Upper lobe of left lung (tissue), 6 donors: Measurements from ENCODE around the gene SMIM10L1. TPM values are rescaled to one million over a fixed set of nuclear protein-coding genes. Genes with fewer than 3 reads are reported as not detected.

Experiments
- ATAC-seq, 2 donors: fragments of 200-7000 bp; cut with Tn5 transposase; one replicate each; pipeline ENCODE4 v1.9.1; 2022; ENCODE audit warnings: mild to moderate bottlenecking in 2 of 2, moderate library complexity in 2 of 2; ENCODE audit not compliant: low FRiP score in 2 of 2
- DNase-seq, 2 donors: peaks; one replicate each; pipeline ENCODE4 v3.0.0-alpha.2; 2019 to 2020
- H3K27ac ChIP-seq, 4 donors: fragments of 200-600 bp; sonication (generic); one replicate each; pipeline ENCODE4 v1.5.1; 2016 to 2019
- H3K27me3 ChIP-seq, 4 donors: fragments of 200-600 bp; sonication (generic); one replicate each; pipeline ENCODE4 v1.5.1; 2017 to 2019
- H3K36me3 ChIP-seq, 4 donors: fragments of 200-600 bp; sonication (generic); one replicate each; pipeline ENCODE4 v1.5.1; 2016 to 2019
- H3K4me1 ChIP-seq, 4 donors: fragments of 200-600 bp; sonication (generic); one replicate each; pipeline ENCODE4 v1.5.1; 2018 to 2019
- H3K4me3 ChIP-seq, 4 donors: fragments of 200-600 bp; sonication (generic); one replicate each; pipeline ENCODE4 v1.5.1; 2017 to 2019; ENCODE audit warnings: mild to moderate bottlenecking in 2 of 4, moderate library complexity in 1 of 4
- H3K9me3 ChIP-seq, 4 donors: fragments of 200-600 bp; sonication (generic); one replicate each; pipeline ENCODE4 v1.5.1; 2018 to 2019
- EP300 ChIP-seq, 4 donors: sonication (generic); formaldehyde crosslinking; IDR thresholded peaks; one replicate each; pipeline ENCODE4 v1.5.1; 2017; ENCODE audit warnings: antibody characterized with exemption in 4 of 4, control low read depth in 2 of 4
- POLR2A ChIP-seq, 4 donors: fragments of 450-650 bp; IDR thresholded peaks; one replicate each; pipeline ENCODE4 v1.5.1; 2016 to 2017; ENCODE audit warnings: antibody characterized with exemption in 4 of 4, mild to moderate bottlenecking in 2 of 4
- POLR2AphosphoS5 ChIP-seq, 2 donors: sonication (generic); formaldehyde crosslinking; IDR thresholded peaks; one replicate each; pipeline ENCODE4 v1.5.1; 2017; ENCODE audit warnings: antibody characterized with exemption in 2 of 2
- WGBS, 2 donors: methylation state at CpG; one replicate each; pipeline ENCODE4 v1.1.5; 2017 to 2018; 5-methylcytosine and 5-hydroxymethylcytosine counted together
- total RNA-seq, 6 donors: library from RNA; depleted of rRNA in 4 of 6; stranded (reverse); fragments of >200 nt in 4 of 6; gene quantifications; one replicate each; pipeline versions ENCODE4 v1.1.0 to v1.2.1, GENCODE V29; 2016 to 2021
- TF ChIP-seq, protein P1 (sequence below), 6 experiments: fragments of 450-650 bp in 4 of 6; fragments of 200-600 bp in 2 of 6; sonication (generic) in 2 of 6; IDR thresholded peaks; one replicate each; pipeline ENCODE4 v1.5.1; 2016 to 2019; ENCODE audit warnings: antibody characterized with exemption in 6 of 6
- donor health status: DM: no; HTN: no; CAD: no; lungs with moderate emphysema.
- donor health status: DM: no; HTN: yes; CAD: no; lungs with severe emphysema.

Gene SMIM10L1
- total RNA-seq, 6 donors from 2014 or later = 1.3 to 9.2 (median 8.1) TPM

DNA sequence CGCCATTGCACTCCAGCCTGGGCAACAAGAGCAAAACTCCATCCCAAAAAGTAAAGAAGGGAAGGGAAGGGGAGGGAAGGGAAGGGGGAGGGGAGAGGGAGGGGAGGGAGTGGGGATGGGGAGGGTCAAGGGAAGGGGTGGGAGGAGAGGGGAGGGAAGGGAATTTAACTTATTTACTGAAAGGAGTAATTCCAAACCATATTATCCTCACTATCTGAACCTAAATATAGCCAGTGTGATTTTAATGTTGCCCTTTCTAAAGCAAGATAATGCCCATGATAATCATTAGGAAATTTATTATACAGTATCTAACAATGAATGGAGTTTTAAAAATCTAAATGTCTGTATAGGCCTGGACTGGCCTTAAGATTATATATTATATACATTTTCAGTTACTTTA is 7.3 kb downstream of the SMIM10L1 start:
- ATAC-seq = no peak
- H3K4me1 ChIP-seq = peaks cover 0 to under 1% (median 0%) of the 10 kb centered on the region in 4 donors
- H3K36me3 ChIP-seq = no peaks in the 10 kb centered on the region
- DNase-seq = no peak
- no peaks in the 10 kb centered on the region for H3K9me3 ChIP-seq
- 88 to 100% methylated on average over 1 of the region's 1 CpG for WGBS, 2 donors
- no peaks in the 10 kb centered on the region for H3K27me3 ChIP-seq
- H3K27ac ChIP-seq = no peak overlapping the region
- TF ChIP-seq POLR2A (IDR thresholded peaks at IDR 0.05) (no peak), POLR2AphosphoS5 (IDR thresholded peaks at IDR 0.05) (no peak), EP300 (IDR thresholded peaks at IDR 0.05) (no peak)
- TF ChIP-seq, protein P1, sequence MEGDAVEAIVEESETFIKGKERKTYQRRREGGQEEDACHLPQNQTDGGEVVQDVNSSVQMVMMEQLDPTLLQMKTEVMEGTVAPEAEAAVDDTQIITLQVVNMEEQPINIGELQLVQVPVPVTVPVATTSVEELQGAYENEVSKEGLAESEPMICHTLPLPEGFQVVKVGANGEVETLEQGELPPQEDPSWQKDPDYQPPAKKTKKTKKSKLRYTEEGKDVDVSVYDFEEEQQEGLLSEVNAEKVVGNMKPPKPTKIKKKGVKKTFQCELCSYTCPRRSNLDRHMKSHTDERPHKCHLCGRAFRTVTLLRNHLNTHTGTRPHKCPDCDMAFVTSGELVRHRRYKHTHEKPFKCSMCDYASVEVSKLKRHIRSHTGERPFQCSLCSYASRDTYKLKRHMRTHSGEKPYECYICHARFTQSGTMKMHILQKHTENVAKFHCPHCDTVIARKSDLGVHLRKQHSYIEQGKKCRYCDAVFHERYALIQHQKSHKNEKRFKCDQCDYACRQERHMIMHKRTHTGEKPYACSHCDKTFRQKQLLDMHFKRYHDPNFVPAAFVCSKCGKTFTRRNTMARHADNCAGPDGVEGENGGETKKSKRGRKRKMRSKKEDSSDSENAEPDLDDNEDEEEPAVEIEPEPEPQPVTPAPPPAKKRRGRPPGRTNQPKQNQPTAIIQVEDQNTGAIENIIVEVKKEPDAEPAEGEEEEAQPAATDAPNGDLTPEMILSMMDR (IDR thresholded peaks at IDR 0.05) = no peak
- no peak overlapping the region for H3K4me3 ChIP-seq

DNA sequence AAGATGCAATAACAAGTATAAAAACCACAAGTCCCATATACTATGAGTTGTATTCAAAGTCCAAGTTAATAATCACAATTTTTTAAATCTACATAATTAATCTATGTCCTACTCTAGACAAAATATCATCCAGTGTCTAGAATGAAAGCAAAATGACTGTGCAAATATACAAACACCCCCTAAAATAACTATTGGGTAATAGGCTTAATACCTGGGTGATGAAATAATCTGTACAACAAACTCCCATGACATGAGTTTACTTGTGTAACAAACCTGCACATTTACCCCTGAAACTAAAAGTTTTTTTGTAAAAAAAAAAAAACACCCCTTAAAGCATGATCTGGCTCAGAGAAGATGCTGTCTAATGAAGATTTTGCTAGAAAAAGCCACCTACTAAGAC is 11.5 kb downstream of the SMIM10L1 start:
- Histone ChIP-seq H3K9me3 (no peaks in the 10 kb centered on the region), H3K4me1 (no peaks in the 10 kb centered on the region), H3K4me3 (no peak overlapping the region), H3K36me3 (no peaks in the 10 kb centered on the region), H3K27me3 (no peaks in the 10 kb centered on the region), H3K27ac (no peak overlapping the region)
- no peak for ATAC-seq
- no peak for DNase-seq
- TF ChIP-seq EP300 (IDR thresholded peaks at IDR 0.05) = no peak
- TF ChIP-seq, protein P1 (IDR thresholded peaks at IDR 0.05) = no peak
- TF ChIP-seq POLR2A (IDR thresholded peaks at IDR 0.05) = no peak
- TF ChIP-seq POLR2AphosphoS5 (IDR thresholded peaks at IDR 0.05) = no peak

DNA sequence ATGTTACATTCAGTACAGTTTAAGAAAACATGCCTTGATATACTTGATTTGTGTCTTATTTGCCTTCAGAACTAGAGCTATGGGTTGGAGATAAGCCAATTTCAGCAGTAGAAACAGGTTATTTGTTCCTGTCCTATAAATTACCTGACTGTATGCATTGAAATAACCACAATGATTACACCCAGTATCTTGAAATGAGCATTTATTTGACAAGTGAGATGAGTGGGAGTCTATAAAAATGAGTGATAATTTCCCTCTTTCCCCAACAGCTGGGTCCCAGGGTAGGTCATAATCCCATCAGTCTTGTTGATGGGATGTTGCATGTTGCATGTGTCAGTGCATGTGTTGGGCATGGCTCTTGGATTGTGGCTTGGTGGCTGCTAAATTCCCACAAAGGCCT is 12.0 kb downstream of the SMIM10L1 start:
- Histone ChIP-seq H3K36me3 (no peaks in the 10 kb centered on the region), H3K27me3 (no peaks in the 10 kb centered on the region), H3K27ac (no peak overlapping the region), H3K4me3 (no peak overlapping the region), H3K9me3 (no peaks in the 10 kb centered on the region), H3K4me1 (no peaks in the 10 kb centered on the region)
- TF ChIP-seq POLR2AphosphoS5 (IDR thresholded peaks at IDR 0.05) (no peak), POLR2A (IDR thresholded peaks at IDR 0.05) (no peak), EP300 (IDR thresholded peaks at IDR 0.05) (no peak)
- TF ChIP-seq, protein P1 (IDR thresholded peaks at IDR 0.05) = no peak
- ATAC-seq (no peak), DNase-seq (no peak)

DNA sequence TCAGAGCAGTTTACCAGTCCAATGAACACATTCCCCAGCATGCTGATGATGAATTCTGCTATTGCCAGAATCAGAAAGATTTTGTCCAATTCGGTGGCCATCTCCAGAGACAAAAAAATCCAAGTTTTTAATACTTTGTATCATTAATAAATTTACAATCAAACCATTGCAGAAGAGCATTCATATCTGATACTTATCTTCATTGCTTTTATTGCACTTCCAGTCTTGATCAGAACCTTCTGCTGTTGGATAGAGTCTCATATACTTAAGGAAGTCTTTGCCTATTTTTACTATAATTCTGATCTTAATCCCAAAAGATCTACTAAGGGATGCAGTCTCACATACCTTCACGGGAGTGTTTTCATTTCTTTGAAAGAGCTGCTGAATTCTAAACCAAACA is 15.8 kb downstream of the SMIM10L1 start, which contains the start of gene TAS2R42:
Gene TAS2R42 (minus strand): TSS at position 101 of the 400 bp plus-strand sequence. CDS start 0 bp downstream, at position 101.
- 58 to 70% methylated on average over 2 of the region's 2 CpGs for WGBS, 2 donors
- ATAC-seq = no peak
- Histone ChIP-seq H3K4me3 (no peak within 1 kb of the TSS), H3K36me3 (no peaks in the 10 kb centered on the region), H3K4me1 (no peaks in the 10 kb centered on the region), H3K9me3 (no peaks in the 10 kb centered on the region), H3K27me3 (no peaks in the 10 kb centered on the region), H3K27ac (no peak within 1 kb of the TSS)
- TF ChIP-seq, protein P1 (IDR thresholded peaks at IDR 0.05) = no peak
- no peak for DNase-seq

DNA sequence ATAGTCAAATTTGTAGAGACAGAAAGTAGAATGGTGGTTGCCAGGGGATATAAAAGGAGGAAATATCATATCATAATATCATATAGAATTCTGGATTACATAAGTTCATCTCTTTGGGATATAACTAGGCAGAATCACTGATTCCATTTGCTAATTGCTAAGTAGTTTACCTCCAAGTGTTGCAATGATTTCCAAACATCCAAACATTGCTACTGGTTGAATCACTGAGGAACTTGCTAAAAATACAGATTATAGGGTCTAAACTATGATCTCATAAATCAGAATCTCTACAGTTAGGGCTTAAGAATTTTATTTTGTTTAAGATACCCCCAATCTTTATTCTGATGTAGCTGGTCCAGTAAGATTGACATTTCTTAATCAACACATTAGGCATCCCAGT is 31.8 kb downstream of the SMIM10L1 start:
- Histone ChIP-seq H3K36me3 (no peaks in the 10 kb centered on the region), H3K4me3 (no peak overlapping the region), H3K27ac (no peak overlapping the region), H3K9me3 (no peaks in the 10 kb centered on the region), H3K4me1 (no peaks in the 10 kb centered on the region), H3K27me3 (no peaks in the 10 kb centered on the region)
- DNase-seq = no peak
- TF ChIP-seq EP300 (IDR thresholded peaks at IDR 0.05) (no peak), POLR2A (IDR thresholded peaks at IDR 0.05) (no peak), POLR2AphosphoS5 (IDR thresholded peaks at IDR 0.05) (no peak)
- TF ChIP-seq, protein P1 (IDR thresholded peaks at IDR 0.05) = no peak
- no peak for ATAC-seq
